ENCODE data around the gene PLXNB1. TPM values are rescaled to one million over a fixed set of nuclear protein-coding genes. Genes with fewer than 3 reads are reported as not detected.

PLXNB1 gene
- total and polyA plus RNA-seq, 2 of the 13 experiments (the other 11 are each of a cell fraction or from before 2014, with no cell fraction given), result 86.0 to 143 TPM

DNA sequence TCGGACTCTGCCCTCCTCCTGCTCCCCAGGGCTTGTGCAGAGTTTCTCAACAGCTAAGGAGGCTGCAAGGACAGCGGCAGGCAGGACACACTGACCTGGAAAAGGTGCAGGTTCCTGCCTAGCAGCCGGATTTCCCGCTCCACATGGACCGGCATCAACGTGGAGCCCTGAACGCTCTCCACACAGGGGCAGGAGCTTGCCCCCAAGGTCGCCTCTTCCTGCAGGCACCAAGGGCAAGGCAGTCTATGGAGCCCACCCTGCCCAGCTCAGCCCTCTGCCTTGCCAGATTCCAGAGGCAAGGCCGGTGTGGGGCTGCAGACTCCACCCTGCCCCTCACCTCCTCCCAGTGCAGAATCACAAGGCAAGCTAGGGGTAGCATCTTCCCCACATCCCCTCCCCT lies 10.7 kb downstream of the PLXNB1 start:
- intact Hi-C loops (cut with micrococcal nuclease; ENCODE audit: unreplicated experiment), result no loop called here
- POLR2A ChIA-PET, result interaction anchor here (1.6 to 11.1 kb wide), 4 partner anchors 11 to 28 kb away, joined by 3 to 130 read pairs (median 7); partner anchors contain the start of genes ATRIP, CCDC51, PLXNB1 and TMA7
- no peak for ATAC-seq

DNA sequence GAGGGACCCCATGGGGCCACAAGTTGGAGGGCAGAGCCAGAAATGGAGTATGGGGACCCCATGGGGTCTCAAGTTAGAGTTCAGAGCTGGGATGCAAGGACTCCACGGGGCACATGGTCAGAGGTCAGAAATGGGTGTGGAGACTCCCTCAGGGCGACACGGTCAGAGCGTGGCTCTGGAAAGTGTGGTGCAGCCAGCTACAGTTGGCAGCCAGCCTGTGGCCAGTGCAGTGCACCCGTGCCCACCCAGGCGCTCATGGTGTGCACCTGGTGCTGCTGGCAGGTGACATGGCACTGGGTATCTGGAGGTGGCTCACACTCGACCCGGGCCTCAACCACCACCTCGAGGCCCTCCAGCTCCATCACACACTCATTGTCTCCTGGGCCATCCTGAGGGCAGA lies 11.2 kb downstream of the PLXNB1 start:
- Histone ChIP-seq H3K4me2 (ENCODE audit: low read depth, low read length) (no peak overlapping the region), H3K9ac (ENCODE audit: insufficient read depth, low read depth, low read length) (no peak overlapping the region), H3K36me3 (replicated peaks in 1 of 2; ENCODE audit: control insufficient read depth in 1 of 2, insufficient read depth in 2 of 2, low read length in 2 of 2) (peaks cover 76 to 99% of the 10 kb centered on the region in 2 experiments), H4K20me1 (ENCODE audit: insufficient read depth, low read length) (peaks cover 41% of the 10 kb centered on the region; the same call in 1 of the 2 replicates), H2AFZ (ENCODE audit: low read length) (no peak overlapping the region), H3K79me2 (ENCODE audit: insufficient read depth, low read length) (peaks cover 24% of the 10 kb centered on the region), H3K27me3 (ENCODE audit: control insufficient read depth in 1 of 2, insufficient read depth in 2 of 2, low read length in 2 of 2) (no peaks in the 10 kb centered on the region), H3K9me3 (ENCODE audit: low read length) (no peaks in the 10 kb centered on the region), H3K27ac (ENCODE audit: extremely low read length, insufficient read depth, low read length) (no peak overlapping the region), H3K4me1 (ENCODE audit: insufficient read depth, low read length) (peaks cover 19% of the 10 kb centered on the region), H3K4me3 (replicated peaks in 1 of 3; ENCODE audit: insufficient read depth in 1 of 3, low read depth in 2 of 3, low read length in 3 of 3) (no peak overlapping the region)
- ChIA-PET CTCF (ENCODE audit: low intra/inter-chr PET ratio, low total read pairs) (no interaction called here), POLR2A (interaction anchor here (1.6 to 11.1 kb wide), 4 partner anchors 12 to 28 kb away, joined by 3 to 130 read pairs (median 7); partner anchors contain the start of genes ATRIP, CCDC51, PLXNB1 and TMA7)
- no peak for DNase-seq (ENCODE audit: low spot score)
- BruUV-seq (replicated peaks), result no TSS peak
- intact Hi-C loops (cut with micrococcal nuclease; ENCODE audit: unreplicated experiment), result no loop called here
- in situ Hi-C loops (cut with HindIII; ENCODE audit: extremely low pct_ligation_motif_present, low pct_unique_long_range_greater_than_20kb), result no loop called here
- ATAC-seq, result no peak
- FAIRE-seq, result no peak
- TF ChIP-seq REXO4 (CRISPR knock-in tag; IDR thresholded peaks at IDR 0.05; ENCODE audit: borderline replicate concordance), result no peak
- TF ChIP-seq, protein P1, sequence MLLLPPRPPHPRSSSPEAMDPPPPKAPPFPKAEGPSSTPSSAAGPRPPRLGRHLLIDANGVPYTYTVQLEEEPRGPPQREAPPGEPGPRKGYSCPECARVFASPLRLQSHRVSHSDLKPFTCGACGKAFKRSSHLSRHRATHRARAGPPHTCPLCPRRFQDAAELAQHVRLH (CRISPR knock-in tag; IDR thresholded peaks at IDR 0.05; ENCODE audit: borderline replicate concordance, low read depth), result no peak
- TF ChIP-seq ZFX (CRISPR knock-in tag; IDR thresholded peaks at IDR 0.05; ENCODE audit: low read depth), result no peak
- no peak for TF ChIP-seq FOXM1 (CRISPR knock-in tag; IDR thresholded peaks at IDR 0.05)
- TF ChIP-seq KDM5A (IDR thresholded peaks at IDR 0.05; ENCODE audit: borderline replicate concordance, low read length), result no peak
- TF ChIP-seq ZFYVE20 (CRISPR knock-in tag; IDR thresholded peaks at IDR 0.05; ENCODE audit: borderline replicate concordance, low read depth), result 0 out of 2 replicates have a peak, but pooled peaks have one; percentile 34
- TF ChIP-seq RBFOX2 (IDR thresholded peaks at IDR 0.05; ENCODE audit: low read depth, low read length), result no peak; the same call in 1 of the 2 replicates
- 100% methylated on average over 5 of the region's 9 CpGs for WGBS (ENCODE audit: low lambda C conversion rate)

More for the DNA sequence above, 10.7 kb downstream of the PLXNB1 start:
- Histone ChIP-seq H3K9me3 (ENCODE audit: low read length) (no peaks in the 10 kb centered on the region), H3K4me1 (ENCODE audit: insufficient read depth, low read length) (peaks cover 23% of the 10 kb centered on the region), H3K9ac (ENCODE audit: insufficient read depth, low read depth, low read length) (no peak overlapping the region), H3K79me2 (ENCODE audit: insufficient read depth, low read length) (peaks cover 27% of the 10 kb centered on the region), H3K4me2 (ENCODE audit: low read depth, low read length) (no peak overlapping the region), H3K27me3 (ENCODE audit: control insufficient read depth in 1 of 2, insufficient read depth in 2 of 2, low read length in 2 of 2) (no peaks in the 10 kb centered on the region), H3K27ac (ENCODE audit: extremely low read length, insufficient read depth, low read length) (no peak overlapping the region), H4K20me1 (ENCODE audit: insufficient read depth, low read length) (peaks cover 45% of the 10 kb centered on the region; the same call in 1 of the 2 replicates), H3K4me3 (replicated peaks in 1 of 3; ENCODE audit: insufficient read depth in 1 of 3, low read depth in 2 of 3, low read length in 3 of 3) (no peak overlapping the region), H3K36me3 (replicated peaks in 1 of 2; ENCODE audit: control insufficient read depth in 1 of 2, insufficient read depth in 2 of 2, low read length in 2 of 2) (peaks cover 76 to 99% of the 10 kb centered on the region in 2 experiments), H2AFZ (ENCODE audit: low read length) (no peak overlapping the region)
- CTCF ChIA-PET (ENCODE audit: low intra/inter-chr PET ratio, low total read pairs), result no interaction called here
- no peak for DNase-seq (ENCODE audit: low spot score)
- TF ChIP-seq ZNF678 (CRISPR knock-in tag; IDR thresholded peaks at IDR 0.05) (no peak), RBM22 (optimal IDR thresholded peaks at IDR 0.05; ENCODE audit: low read length) (peak; percentile 70), AGO2 (optimal IDR thresholded peaks at IDR 0.05; ENCODE audit: low read depth, low read length) (peak; percentile 90), RBFOX2 (IDR thresholded peaks at IDR 0.05; ENCODE audit: low read depth, low read length) (peak; percentile 64; the same call in 1 of the 2 replicates)
- WGBS (ENCODE audit: low lambda C conversion rate), result 94% methylated on average over 8 of the region's 9 CpGs
- no peak for FAIRE-seq
- no TSS peak for BruUV-seq (replicated peaks)
- in situ Hi-C loops (cut with HindIII; ENCODE audit: extremely low pct_ligation_motif_present, low pct_unique_long_range_greater_than_20kb), result no loop called here

Measured in HepG2 (cell line).